GM18907 (cell line): ENCODE results near the gene BCL2L13.
"Not testable (repeated sequence)": the region's sequence is repeated elsewhere in the genome, so short reads cannot be mapped to it uniquely, and the experiment has no call there.

ENCODE experiments used
- ATAC-seq: cut with Tn5 transposase; IDR thresholded peaks from one replicate; pipeline ENCODE4 v1.9.1; 2021; ENCODE audit warnings: mild to moderate bottlenecking, moderate library complexity; ENCODE audit not compliant: unreplicated experiment

Gene BCL2L13

GRCh38 chr22:17634696-17635095, 3.9 kb upstream of the BCL2L13 start:
- ATAC-seq = no peak

DNA sequence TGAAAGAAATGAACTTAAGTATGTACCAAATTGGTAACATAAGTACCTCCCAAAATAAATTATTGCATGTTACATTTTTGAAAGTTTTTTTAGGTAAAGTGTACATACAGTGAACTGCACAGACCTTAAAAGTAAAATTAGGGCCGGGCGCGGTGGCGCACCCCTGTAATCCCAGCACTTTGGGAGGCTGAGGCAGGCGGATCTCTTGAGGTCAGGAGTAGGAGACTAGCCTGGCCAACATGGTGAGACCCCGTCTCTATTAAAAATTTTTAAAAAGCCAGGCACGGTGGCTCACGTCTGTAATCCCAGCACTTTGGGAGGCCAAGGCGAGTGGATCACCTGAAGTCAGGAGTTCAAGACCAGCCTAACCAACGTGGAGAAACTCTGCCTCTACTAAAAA, 1.7 kb upstream of the BCL2L13 start:
- not testable (repeated sequence) for ATAC-seq

- ATAC-seq = no peak
Measured at GRCh38 chr22:17637490-17638181, 921 bp upstream of the BCL2L13 start.

GRCh38 chr22:17638182-17638431, 450 bp upstream of the BCL2L13 start:
- ATAC-seq = peak; percentile 36

DNA sequence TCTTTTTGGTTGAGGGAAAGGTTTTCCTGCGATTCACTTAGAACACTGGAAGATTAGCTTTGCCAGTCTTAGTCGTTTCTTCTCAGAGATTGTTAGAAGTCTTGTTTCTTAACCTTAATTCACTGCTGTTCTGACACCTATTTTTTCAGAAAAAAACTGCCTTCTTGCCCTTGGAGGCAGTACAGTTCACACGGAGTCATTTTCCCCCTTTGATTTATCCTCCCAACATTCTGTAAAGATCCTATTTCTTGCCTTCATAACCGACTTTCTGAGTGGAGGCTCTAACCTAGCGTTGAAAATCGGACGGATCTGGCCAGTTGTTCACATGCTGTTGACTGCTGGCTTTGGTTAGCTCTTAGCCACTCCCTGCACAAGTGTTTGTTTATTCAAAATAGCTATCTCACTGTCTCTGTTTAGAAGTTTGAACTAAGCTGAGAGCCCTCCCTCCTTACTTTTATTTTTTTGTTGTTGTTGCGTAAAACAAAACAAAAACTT, 737 bp downstream of the BCL2L13 start:
- peak; percentile 47 for ATAC-seq

DNA sequence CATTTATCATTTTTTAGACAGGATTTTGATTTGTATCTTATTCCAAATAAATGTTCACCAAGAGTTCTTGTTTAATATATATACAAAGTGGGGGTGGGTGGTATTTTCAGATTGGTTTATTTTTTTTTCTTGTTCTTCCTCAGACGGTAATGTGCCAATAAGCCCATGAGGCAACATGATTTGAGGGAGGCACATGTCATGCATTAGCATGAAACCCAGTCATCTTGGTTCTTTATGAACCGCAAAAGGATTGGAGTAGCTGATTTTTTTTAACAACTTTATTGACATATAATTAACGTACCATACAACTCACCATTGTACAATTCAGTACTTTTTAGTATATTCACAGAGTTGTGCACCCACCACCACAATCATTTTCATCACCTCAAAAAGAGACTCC, 2.7 kb downstream of the BCL2L13 start:
- ATAC-seq = no peak

- ATAC-seq = not testable (repeated sequence)
Measured at GRCh38 chr22:17642357-17642756, 3.8 kb downstream of the BCL2L13 start.

DNA sequence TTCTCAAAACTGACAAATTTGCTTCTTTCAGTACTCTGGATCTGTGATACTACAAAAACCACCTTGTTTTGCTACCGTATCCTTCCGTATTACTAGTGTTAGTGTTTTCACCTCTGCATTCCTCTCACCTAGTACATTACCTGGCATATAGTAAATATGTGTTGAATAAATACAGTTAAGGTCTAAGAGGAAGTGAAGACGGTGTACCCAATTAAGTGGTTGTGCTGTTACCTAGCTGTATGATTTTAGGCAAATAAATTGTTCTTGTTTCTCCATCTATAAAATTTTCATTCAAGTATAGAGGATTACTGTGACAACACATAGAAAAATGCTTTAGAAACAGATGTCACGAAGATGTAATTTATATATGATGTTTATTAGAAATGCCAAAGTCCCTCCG, 8.9 kb downstream of the BCL2L13 start:
- ATAC-seq = no peak

DNA sequence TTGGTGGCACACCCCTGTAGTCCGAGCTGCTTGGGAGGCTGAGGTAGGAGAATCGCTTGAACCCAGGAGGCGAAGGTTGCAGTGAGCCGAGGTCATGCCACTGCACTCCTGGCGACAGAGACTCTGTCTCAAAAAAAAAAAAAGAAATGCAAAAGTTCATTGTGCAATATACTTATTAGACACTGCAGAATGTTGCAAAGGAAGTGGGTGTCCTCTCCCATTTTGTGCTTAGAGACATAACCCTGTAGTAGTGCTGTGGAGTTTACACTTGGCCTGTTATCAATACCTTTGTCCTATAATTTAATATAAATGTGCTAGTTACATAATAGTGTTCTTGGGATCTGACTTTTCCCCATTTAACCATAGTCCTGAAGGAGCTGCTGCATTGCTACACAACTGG, 9.4 kb downstream of the BCL2L13 start:
- ATAC-seq = no peak

- no peak for ATAC-seq
Measured at GRCh38 chr22:17648569-17648968, 10.0 kb downstream of the BCL2L13 start.

- no peak for ATAC-seq
Measured at GRCh38 chr22:17655289-17655688, 16.7 kb downstream of the BCL2L13 start.

GRCh38 chr22:17656870-17657395, 18.4 kb downstream of the BCL2L13 start:
- no peak for ATAC-seq

DNA sequence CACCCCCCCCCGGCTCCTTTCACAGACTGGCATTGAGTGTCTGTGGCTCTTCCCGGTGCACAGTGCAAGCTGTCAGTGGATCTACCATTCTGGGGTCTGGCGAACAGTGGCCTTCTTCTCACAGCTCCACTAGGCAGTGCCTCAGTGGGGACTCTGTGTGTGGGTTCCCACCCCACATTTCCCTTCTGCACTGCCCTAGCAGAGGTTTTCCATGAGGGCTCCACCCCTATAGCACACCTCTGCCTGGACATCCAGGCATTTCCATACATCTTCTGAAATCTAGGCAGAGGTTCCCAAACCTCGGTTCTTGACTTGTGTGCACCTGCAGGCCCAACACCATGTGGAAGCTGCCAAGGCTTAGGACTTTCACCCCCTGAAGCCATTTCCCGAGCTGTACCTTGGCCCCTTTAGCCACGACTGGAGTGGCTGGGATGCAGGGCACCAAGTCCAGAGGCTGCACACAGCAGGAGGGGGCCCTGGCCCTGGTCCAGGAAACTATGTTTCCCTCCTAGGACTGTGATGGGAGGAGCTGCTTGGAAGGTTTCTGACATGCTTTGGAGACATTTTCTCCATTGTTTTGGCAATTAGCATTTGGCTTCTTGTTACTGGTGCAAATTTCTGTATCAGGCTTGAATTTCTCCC, 26.0 kb downstream of the BCL2L13 start:
- ATAC-seq = no peak

DNA sequence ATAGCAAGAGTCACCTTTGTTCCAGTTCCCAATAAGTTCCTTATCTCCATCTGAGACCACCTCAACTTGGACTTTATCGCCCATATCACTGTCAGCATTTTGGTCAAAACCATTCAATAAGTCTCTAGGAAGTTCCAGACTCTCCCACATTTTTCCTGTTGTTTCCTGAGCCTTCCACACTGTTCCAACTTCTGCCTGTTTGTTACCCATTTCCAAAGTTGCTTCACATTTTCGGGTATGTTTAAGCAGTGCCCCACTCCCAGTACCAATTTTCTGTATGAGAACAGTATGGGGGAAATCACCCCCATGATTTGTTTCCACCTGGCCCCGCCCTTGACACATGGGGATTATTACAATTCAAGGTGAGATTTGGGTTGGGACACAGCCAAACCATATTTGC, 26.7 kb downstream of the BCL2L13 start:
- no peak for ATAC-seq

DNA sequence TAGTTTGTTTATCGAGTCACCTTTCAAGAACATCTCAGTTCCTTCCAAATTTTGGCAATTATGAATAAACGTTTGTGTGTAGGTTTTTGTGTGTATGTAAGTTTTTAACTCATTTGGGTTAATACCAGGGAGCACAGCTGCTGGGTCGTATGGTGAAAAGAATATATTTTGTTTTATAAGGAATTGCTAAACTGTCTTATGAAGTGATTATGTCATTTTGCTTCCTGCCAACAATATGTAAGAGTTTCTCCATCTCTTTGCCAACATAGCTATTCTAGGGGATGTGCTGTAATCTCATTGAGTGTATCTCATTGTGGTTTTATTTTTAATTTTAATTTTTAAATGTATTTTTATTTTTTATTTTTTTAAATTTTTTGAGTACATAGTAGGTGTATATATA, 27.3 kb downstream of the BCL2L13 start:
- ATAC-seq = no peak

- ATAC-seq = not testable (repeated sequence)
Measured at GRCh38 chr22:17671521-17672092, 33.0 kb downstream of the BCL2L13 start.

- ATAC-seq = no peak
Measured at GRCh38 chr22:17672417-17672991, 33.9 kb downstream of the BCL2L13 start.

DNA sequence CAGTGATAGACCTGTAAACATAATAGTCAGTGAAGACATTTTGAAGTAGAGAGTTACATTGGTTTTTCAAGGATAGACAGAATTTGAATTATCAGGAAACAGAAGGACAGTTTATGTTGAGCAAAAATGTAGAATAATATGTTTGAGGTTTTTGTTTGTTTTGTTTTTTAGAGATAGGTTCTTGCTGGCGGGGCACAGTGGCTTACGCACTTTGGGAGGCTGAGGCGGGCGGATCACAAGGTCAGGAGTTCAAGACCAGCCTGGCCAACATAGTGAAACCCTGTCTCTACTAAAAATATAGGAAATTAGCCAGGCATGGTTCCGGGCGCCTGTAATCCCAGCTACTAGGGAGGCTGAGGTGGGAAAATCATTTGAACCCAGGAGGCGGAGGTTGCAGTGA, 35.6 kb downstream of the BCL2L13 start:
- no peak for ATAC-seq

DNA sequence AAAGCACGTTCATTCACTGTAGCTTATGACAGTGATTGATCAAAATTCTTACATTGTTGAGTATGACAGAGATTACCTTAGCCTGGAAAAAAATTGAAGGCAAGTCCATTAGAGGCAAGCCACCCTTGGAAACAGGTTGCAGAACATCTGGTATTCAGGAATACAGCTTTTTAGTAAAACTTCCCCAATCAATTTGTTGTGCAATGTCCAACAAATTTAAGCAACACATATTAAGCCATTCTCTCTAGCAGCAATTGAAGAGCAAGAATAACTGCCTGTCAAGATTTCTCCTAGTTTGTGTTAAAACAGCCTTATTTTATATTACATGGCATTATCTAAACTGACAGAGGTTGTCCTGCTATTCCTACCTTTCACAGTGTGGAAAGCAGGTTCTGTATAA, 37.0 kb downstream of the BCL2L13 start:
- no peak for ATAC-seq

- ATAC-seq = no peak
Measured at GRCh38 chr22:17678817-17679385, 40.3 kb downstream of the BCL2L13 start.

GRCh38 chr22:17684245-17684644, 45.7 kb downstream of the BCL2L13 start:
- ATAC-seq = no peak

GRCh38 chr22:17692841-17693240, 54.3 kb downstream of the BCL2L13 start:
- no peak for ATAC-seq
